Esophagus (tissue), 2 donors: ENCODE results near the gene OR52E8. TPM values are rescaled to one million over a fixed set of nuclear protein-coding genes. Genes with fewer than 3 reads are reported as not detected.

ENCODE experiments used
- H3K27ac ChIP-seq, 2 donors: one replicate each; pipeline ENCODE4 v1.5.1; 2013; ENCODE audit warnings: low read depth in 2 of 2, mild to moderate bottlenecking in 2 of 2, inconsistent platforms in 1 of 2, low read length in 1 of 2, moderate library complexity in 1 of 2
- H3K27me3 ChIP-seq, 2 donors: one replicate each; pipeline ENCODE4 v1.6.1; 2013; ENCODE audit warnings: low read length in 2 of 2, control low read depth in 1 of 2, mild to moderate bottlenecking in 1 of 2; ENCODE audit not compliant: insufficient read depth in 2 of 2, control insufficient read depth in 1 of 2
- H3K36me3 ChIP-seq, 2 donors: one replicate each; pipeline ENCODE4 v1.6.1; 2013; ENCODE audit warnings: low read length in 1 of 2; ENCODE audit not compliant: control insufficient read depth in 2 of 2, insufficient read depth in 2 of 2
- H3K4me1 ChIP-seq, 2 donors: one replicate each; pipeline ENCODE4 v1.6.1; 2013; ENCODE audit warnings: low read length in 1 of 2; ENCODE audit not compliant: control insufficient read depth in 2 of 2, insufficient read depth in 2 of 2
- H3K4me3 ChIP-seq, 2 donors: one replicate each; pipeline ENCODE4 v1.5.1; 2013; ENCODE audit warnings: low read length in 2 of 2, mild to moderate bottlenecking in 2 of 2, low read depth in 1 of 2, moderate library complexity in 1 of 2
- H3K9me3 ChIP-seq, 2 donors: one replicate each; pipeline ENCODE4 v1.6.1; 2013; ENCODE audit warnings: mild to moderate bottlenecking in 2 of 2, low read depth in 1 of 2, low read length in 1 of 2, moderate library complexity in 1 of 2; ENCODE audit not compliant: control insufficient read depth in 2 of 2, insufficient read depth in 1 of 2
- WGBS, 2 donors: extraction: QIAGEN DNeasy Blood & Tissue Kit; methylation state at CpG; one replicate each; pipeline ENCODE4 v1.1.7; 2013; 5-methylcytosine and 5-hydroxymethylcytosine counted together
- polyA plus RNA-seq, 2 donors: library from polyadenylated mRNA; stranded (reverse); fragments of 200-250 nt; gene quantifications; one replicate each; pipeline ENCODE4 v1.2.3, GENCODE V29; 2013
- donor health status: healthy with polysubstance abuse.
- donor health status: Bipolar disorder and iron deficiency.

Gene OR52E8
- polyA plus RNA-seq, 2 donors, result not detected

- Histone ChIP-seq H3K27me3 (no peaks in the 10 kb centered on the region), H3K4me3 (no peak overlapping the region), H3K36me3 (no peaks in the 10 kb centered on the region), H3K9me3 (no peaks in the 10 kb centered on the region), H3K4me1 (no peaks in the 10 kb centered on the region), H3K27ac (no peak overlapping the region)
- 92 to 96% methylated on average over 1 of the region's 1 CpG for WGBS, 2 donors
Measured at GRCh38 chr11:5851002-5851401, 6.5 kb downstream of the OR52E8 start.

- no peak overlapping the region for H3K4me3 ChIP-seq
- H3K27ac ChIP-seq, result no peak overlapping the region
- H3K27me3 ChIP-seq, result no peaks in the 10 kb centered on the region
- no peaks in the 10 kb centered on the region for H3K36me3 ChIP-seq
- no peaks in the 10 kb centered on the region for H3K9me3 ChIP-seq
- H3K4me1 ChIP-seq, result no peaks in the 10 kb centered on the region
Measured at GRCh38 chr11:5847711-5848110, 9.8 kb downstream of the OR52E8 start.

- Histone ChIP-seq H3K27me3 (no peaks in the 10 kb centered on the region), H3K4me1 (no peaks in the 10 kb centered on the region), H3K27ac (no peak overlapping the region), H3K36me3 (no peaks in the 10 kb centered on the region), H3K9me3 (no peaks in the 10 kb centered on the region), H3K4me3 (no peak overlapping the region)
- 48 to 55% methylated on average over 1 of the region's 1 CpG for WGBS, 2 donors
Measured at GRCh38 chr11:5846701-5847100, 10.8 kb downstream of the OR52E8 start.

GRCh38 chr11:5841797-5842196 is 15.7 kb downstream of the OR52E8 start, which contains the start of gene OR52E6:
TSS of gene OR52E6 (minus strand) at chr11:5841897. CDS start at chr11:5841897, 0 bp downstream.
- Histone ChIP-seq H3K27me3 (no peaks in the 10 kb centered on the region), H3K27ac (no peak within 1 kb of the TSS), H3K4me1 (no peaks in the 10 kb centered on the region), H3K36me3 (no peaks in the 10 kb centered on the region), H3K9me3 (no peaks in the 10 kb centered on the region), H3K4me3 (no peak within 1 kb of the TSS)
- 41 to 74% methylated on average over 1 of the region's 1 CpG for WGBS, 2 donors

GRCh38 chr11:5837695-5838094 is 19.8 kb downstream of the OR52E8 start:
- Histone ChIP-seq H3K4me3 (no peak overlapping the region), H3K9me3 (no peaks in the 10 kb centered on the region), H3K36me3 (no peaks in the 10 kb centered on the region), H3K27ac (no peak overlapping the region), H3K27me3 (no peaks in the 10 kb centered on the region), H3K4me1 (no peaks in the 10 kb centered on the region)
- WGBS, 2 donors, result 85 to 89% methylated on average over 2 of the region's 2 CpGs

GRCh38 chr11:5833446-5833845 is 24.0 kb downstream of the OR52E8 start:
- no peaks in the 10 kb centered on the region for H3K27me3 ChIP-seq
- H3K4me3 ChIP-seq, result no peak overlapping the region

GRCh38 chr11:5831196-5831829 is 26.2 kb downstream of the OR52E8 start:
- H3K27me3 ChIP-seq, result no peaks in the 10 kb centered on the region
- H3K4me3 ChIP-seq, result no peak overlapping the region
- H3K4me1 ChIP-seq, result no peaks in the 10 kb centered on the region
- no peak overlapping the region for H3K27ac ChIP-seq
- WGBS, 2 donors, result 75 to 85% methylated on average over 6 of the region's 6 CpGs
- H3K9me3 ChIP-seq, result no peaks in the 10 kb centered on the region
- H3K36me3 ChIP-seq, result no peaks in the 10 kb centered on the region

More at GRCh38 chr11:5833446-5833845, 24.0 kb downstream of the OR52E8 start:
- Histone ChIP-seq H3K36me3 (no peaks in the 10 kb centered on the region), H3K27ac (no peak overlapping the region), H3K9me3 (no peaks in the 10 kb centered on the region), H3K4me1 (no peaks in the 10 kb centered on the region)
- 39 to 52% methylated on average over 2 of the region's 2 CpGs for WGBS, 2 donors

GRCh38 chr11:5818245-5818886 is 39.1 kb downstream of the OR52E8 start:
- Histone ChIP-seq H3K4me3 (no peak overlapping the region), H3K4me1 (no peaks in the 10 kb centered on the region), H3K27me3 (no peaks in the 10 kb centered on the region), H3K9me3 (no peaks in the 10 kb centered on the region), H3K36me3 (no peaks in the 10 kb centered on the region), H3K27ac (no peak overlapping the region)
- WGBS, 2 donors, result 18 to 38% methylated on average over 1 of the region's 1 CpG

- H3K9me3 ChIP-seq, result no peaks in the 10 kb centered on the region
- H3K4me1 ChIP-seq, result no peaks in the 10 kb centered on the region
- H3K27ac ChIP-seq, result no peak overlapping the region
- no peaks in the 10 kb centered on the region for H3K36me3 ChIP-seq
- 50 to 65% methylated on average over 4 of the region's 4 CpGs for WGBS, 2 donors
- H3K4me3 ChIP-seq, result no peak overlapping the region
- H3K27me3 ChIP-seq, result no peaks in the 10 kb centered on the region
Measured at GRCh38 chr11:5815534-5815933, 42.0 kb downstream of the OR52E8 start.
